Pancreas (tissue), 10 donors: ENCODE results near the gene KCNT2. TPM values are rescaled to one million over a fixed set of nuclear protein-coding genes. Genes with fewer than 3 reads are reported as not detected.
A peak's percentile ranks its signal among the peaks of the same experiment; 100 is the strongest.

Source experiments
- ATAC-seq, 4 donors: fragments of 200-7000 bp; cut with Tn5 transposase; one replicate each; pipeline versions ENCODE4 v1.8.0 to v1.9.1; 2020; ENCODE audit warnings: mild to moderate bottlenecking in 4 of 4, moderate library complexity in 4 of 4
- DNase-seq, 6 donors: peaks; one replicate each; pipeline ENCODE4 v3.0.0-alpha.2; 2020
- FAIRE-seq: peaks from 2 replicates; lab custom pipeline; 2012; peaks lifted over from hg19 to GRCh38; lab: Jason Lieb, UNC
- H3K27ac ChIP-seq, 4 donors: fragments of 200-600 bp; sonication (generic); 1 replicate in 3 of 4; 2 replicates in 1 of 4; pipeline versions ENCODE4 v1.5.0 to v1.8.0; 2020
- H3K27me3 ChIP-seq, 4 donors: fragments of 200-600 bp; one replicate each; pipeline ENCODE4 v1.8.0; 2021
- H3K36me3 ChIP-seq, 3 donors: fragments of 200-600 bp; sonication (generic) in 1 of 3; one replicate each; pipeline versions ENCODE4 v1.5.0 to v1.8.0; 2020 to 2021
- H3K4me1 ChIP-seq, 3 donors: fragments of 200-600 bp; one replicate each; pipeline ENCODE4 v1.8.0; 2021
- H3K4me3 ChIP-seq, 4 donors: fragments of 200-600 bp; sonication (generic) in 2 of 4; one replicate each; pipeline versions ENCODE4 v1.5.0 to v1.8.0; 2020 to 2021
- H3K9me3 ChIP-seq, 4 donors: fragments of 200-600 bp; one replicate each; pipeline ENCODE4 v1.8.0; 2021
- WGBS, 2 donors: extraction: QIAGEN DNeasy Blood & Tissue Kit; methylation state at CpG; one replicate each; pipeline ENCODE4 v1.1.7; 2013; 5-methylcytosine and 5-hydroxymethylcytosine counted together
- intact Hi-C, 3 donors: fragments of 100-400 bp; cut with DNase I; formaldehyde crosslinking; loops; one replicate each; pipeline versions ENCODE4 v1.11.1 to v1.14.2; 2022
- polyA plus RNA-seq, 2 donors: library from polyadenylated mRNA; stranded (reverse); fragments of 200-250 nt; gene quantifications; one replicate each; pipeline ENCODE4 v1.2.3, GENCODE V29; 2013
- total RNA-seq, 6 donors: library from RNA; stranded (reverse); fragmentation: NEBNext Ultra II Directional in 4 of 6; extraction: Animal tissue kit (Norgen Biotek cat#: 25700) in 4 of 6; gene quantifications; one replicate each; pipeline versions ENCODE4 v1.2.1 to v1.2.4, GENCODE V29; 2021 to 2023
- TF ChIP-seq, protein P1 (sequence below), 4 donors: fragments of 200-600 bp; sonication (generic) in 3 of 4; IDR thresholded peaks; one replicate each; pipeline versions ENCODE4 v1.5.0 to v1.8.0; 2021; ENCODE audit warnings: antibody characterized with exemption in 4 of 4
- donor health status: healthy with polysubstance abuse.
- donor health status: DM: no; HTN: no; CAD: no; lungs with moderate emphysema.
- donor health status: DM: no; HTN: no; CAD: no.
- donor health status: control.
- donor health status: control.
- donor health status: Bipolar disorder and iron deficiency.
- donor health status: DM: yes; HTN: yes; CAD: no.
- donor health status: DM: no; HTN: no; CAD: no.
- donor health status: DM: no; HTN: no; CAD: no.
- donor health status: DM: yes; HTN: yes; CAD: no.

KCNT2 gene
- total and polyA plus RNA-seq, 8 donors = 0.19 to 0.67 (median 0.42) TPM

DNA sequence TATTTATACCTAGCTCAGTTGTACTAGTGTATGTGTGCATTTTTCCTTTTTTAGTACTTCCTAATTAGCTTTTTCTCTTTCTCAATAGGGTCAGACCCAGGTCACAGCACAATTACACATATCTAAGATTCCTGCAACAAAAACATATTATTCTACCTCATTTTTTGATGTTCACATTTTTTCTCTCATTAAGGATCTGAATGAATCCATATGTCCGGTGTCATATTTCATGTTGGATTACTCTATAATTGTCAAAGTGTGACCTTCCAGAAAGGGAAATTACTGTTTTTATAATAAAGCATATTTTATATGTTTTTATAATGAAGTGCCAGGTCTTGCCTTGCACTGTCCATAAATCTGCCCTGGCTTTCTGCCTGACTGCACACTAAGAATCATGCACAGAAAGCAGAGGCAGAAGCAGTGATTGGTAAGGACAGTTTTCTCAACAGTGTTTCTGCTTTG, 143.7 kb downstream of the KCNT2 start:
- Histone ChIP-seq H3K9me3 (no peaks in the 10 kb centered on the region), H3K27me3 (no peaks in the 10 kb centered on the region), H3K27ac (no peak overlapping the region), H3K36me3 (no peaks in the 10 kb centered on the region), H3K4me1 (peaks cover 0 to 5% (median 3%) of the 10 kb centered on the region in 3 donors), H3K4me3 (no peak overlapping the region)
- DNase-seq (no peak), FAIRE-seq (no peak), ATAC-seq (no peak)
- intact Hi-C loops = no loop called here
- TF ChIP-seq, protein P1, sequence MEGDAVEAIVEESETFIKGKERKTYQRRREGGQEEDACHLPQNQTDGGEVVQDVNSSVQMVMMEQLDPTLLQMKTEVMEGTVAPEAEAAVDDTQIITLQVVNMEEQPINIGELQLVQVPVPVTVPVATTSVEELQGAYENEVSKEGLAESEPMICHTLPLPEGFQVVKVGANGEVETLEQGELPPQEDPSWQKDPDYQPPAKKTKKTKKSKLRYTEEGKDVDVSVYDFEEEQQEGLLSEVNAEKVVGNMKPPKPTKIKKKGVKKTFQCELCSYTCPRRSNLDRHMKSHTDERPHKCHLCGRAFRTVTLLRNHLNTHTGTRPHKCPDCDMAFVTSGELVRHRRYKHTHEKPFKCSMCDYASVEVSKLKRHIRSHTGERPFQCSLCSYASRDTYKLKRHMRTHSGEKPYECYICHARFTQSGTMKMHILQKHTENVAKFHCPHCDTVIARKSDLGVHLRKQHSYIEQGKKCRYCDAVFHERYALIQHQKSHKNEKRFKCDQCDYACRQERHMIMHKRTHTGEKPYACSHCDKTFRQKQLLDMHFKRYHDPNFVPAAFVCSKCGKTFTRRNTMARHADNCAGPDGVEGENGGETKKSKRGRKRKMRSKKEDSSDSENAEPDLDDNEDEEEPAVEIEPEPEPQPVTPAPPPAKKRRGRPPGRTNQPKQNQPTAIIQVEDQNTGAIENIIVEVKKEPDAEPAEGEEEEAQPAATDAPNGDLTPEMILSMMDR (IDR thresholded peaks at IDR 0.05) = no peak
- WGBS, 2 donors = 78 to 82% methylated on average over 1 of the region's 1 CpG

DNA sequence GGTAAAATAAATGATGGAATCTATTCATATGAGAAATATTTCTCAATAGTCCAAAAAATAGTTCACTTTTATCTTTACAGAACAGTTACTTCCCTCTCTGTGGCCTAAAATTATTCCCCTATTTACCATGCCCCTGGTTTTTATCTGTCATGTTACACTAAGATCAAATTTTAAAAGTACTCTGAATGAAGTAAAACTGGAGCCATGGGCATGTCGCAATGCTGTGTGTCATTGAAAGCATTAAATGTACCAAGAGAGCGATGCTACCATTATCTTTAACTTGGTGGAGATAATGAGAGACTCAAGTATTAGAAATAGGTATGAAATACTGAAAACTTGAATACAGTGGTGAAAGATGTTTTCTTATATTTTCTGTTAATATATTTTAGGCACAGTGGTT, 146.2 kb downstream of the KCNT2 start:
- H3K27ac ChIP-seq = no peak overlapping the region
- no peaks in the 10 kb centered on the region for H3K36me3 ChIP-seq
- TF ChIP-seq, protein P1 (IDR thresholded peaks at IDR 0.05) = no peak
- H3K9me3 ChIP-seq = no peaks in the 10 kb centered on the region
- peaks cover 0 to 8% (median 5%) of the 10 kb centered on the region in 3 donors for H3K4me1 ChIP-seq
- FAIRE-seq = no peak
- H3K27me3 ChIP-seq = no peaks in the 10 kb centered on the region
- 86 to 92% methylated on average over 2 of the region's 2 CpGs for WGBS, 2 donors
- no peak overlapping the region for H3K4me3 ChIP-seq
- ATAC-seq = no peak
- no peak for DNase-seq
- intact Hi-C loops = no loop called here

DNA sequence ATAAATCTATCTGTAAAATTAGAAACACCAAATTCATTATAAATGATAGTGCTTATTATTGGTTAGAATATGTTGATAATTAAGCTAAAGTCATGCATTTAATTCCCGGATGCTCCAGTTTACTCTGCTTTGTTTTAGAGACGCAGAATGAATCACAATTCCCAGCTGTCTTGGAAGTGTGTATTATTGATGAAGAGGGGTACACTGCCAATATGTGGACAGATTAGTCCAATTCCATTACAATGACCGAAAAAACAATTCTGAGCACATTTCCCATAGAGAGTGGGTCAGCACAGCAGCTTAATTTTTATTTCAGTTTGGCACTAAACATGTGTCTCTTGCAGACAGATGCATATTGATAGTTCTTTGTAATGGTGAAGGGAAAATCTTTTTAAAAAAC, 146.7 kb downstream of the KCNT2 start:
- intact Hi-C loops = no loop called here
- H3K36me3 ChIP-seq = no peaks in the 10 kb centered on the region
- no peak overlapping the region for H3K27ac ChIP-seq
- ATAC-seq (no peak), DNase-seq (no peak), FAIRE-seq (no peak)
- no peak overlapping the region for H3K4me3 ChIP-seq
- TF ChIP-seq, protein P1 (IDR thresholded peaks at IDR 0.05) = no peak
- 74 to 75% methylated on average over 3 of the region's 3 CpGs for WGBS, 2 donors
- no peaks in the 10 kb centered on the region for H3K9me3 ChIP-seq
- H3K27me3 ChIP-seq = no peaks in the 10 kb centered on the region
- peaks cover 0 to 8% (median 5%) of the 10 kb centered on the region in 3 donors for H3K4me1 ChIP-seq

DNA sequence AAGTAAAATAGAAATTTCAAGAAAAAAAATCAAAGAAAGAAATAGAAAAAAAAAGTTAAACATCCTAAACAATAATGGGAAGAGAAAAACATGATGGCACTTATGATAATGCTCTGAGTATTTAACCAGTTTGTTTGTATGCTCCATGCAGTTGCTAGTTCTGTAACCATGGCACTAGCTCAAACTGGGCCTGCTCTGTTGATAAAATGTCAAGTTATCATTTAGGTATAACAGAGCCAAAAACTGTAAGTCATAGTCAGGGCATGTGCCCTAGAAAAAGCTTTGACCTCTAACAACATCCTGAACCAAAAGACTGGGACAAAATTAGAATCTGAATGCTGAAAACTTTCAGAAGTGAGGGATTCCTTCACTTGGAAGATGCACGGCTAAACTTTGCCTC, 148.9 kb downstream of the KCNT2 start:
- H3K4me3 ChIP-seq = no peak overlapping the region
- TF ChIP-seq, protein P1 (IDR thresholded peaks at IDR 0.05) = no peak
- H3K4me1 ChIP-seq = peaks cover 0 to 8% (median 0%) of the 10 kb centered on the region in 3 donors
- no peak overlapping the region for H3K27ac ChIP-seq
- FAIRE-seq (no peak), ATAC-seq (peak in 3 of 4 donors; percentile 61 to 62 (median 61)), DNase-seq (peak in 1 of 6 donors; percentile 2)
- no peaks in the 10 kb centered on the region for H3K9me3 ChIP-seq
- intact Hi-C loops = no loop called here
- H3K27me3 ChIP-seq = no peaks in the 10 kb centered on the region
- 91 to 96% methylated on average over 1 of the region's 1 CpG for WGBS, 2 donors
- H3K36me3 ChIP-seq = no peaks in the 10 kb centered on the region

DNA sequence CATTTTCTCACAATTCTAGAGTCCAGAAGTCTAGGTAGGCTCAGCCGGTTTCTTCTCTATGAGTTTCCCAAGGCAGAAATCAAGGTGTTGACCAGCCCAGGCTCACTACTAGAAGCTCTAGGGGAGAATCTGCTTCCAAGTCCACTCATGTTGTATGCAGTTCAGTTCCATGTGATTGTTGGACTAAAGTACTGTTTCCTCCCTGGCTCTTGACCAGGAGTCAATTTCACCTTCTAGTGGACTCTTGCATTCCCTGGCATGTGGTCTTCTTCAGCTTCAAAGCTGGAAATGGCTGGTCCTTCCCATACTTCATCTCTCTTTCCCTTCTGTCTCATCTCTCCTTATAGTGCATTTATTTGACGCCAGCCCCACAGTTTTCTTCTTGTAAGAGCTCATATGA, 153.4 kb downstream of the KCNT2 start:
- Histone ChIP-seq H3K36me3 (no peaks in the 10 kb centered on the region), H3K4me1 (peaks cover 0 to 7% (median 0%) of the 10 kb centered on the region in 3 donors), H3K27me3 (no peaks in the 10 kb centered on the region), H3K4me3 (no peak overlapping the region), H3K27ac (no peak overlapping the region), H3K9me3 (no peaks in the 10 kb centered on the region)
- ATAC-seq = no peak
- FAIRE-seq = no peak
- WGBS, 2 donors = 85 to 88% methylated on average over 2 of the region's 2 CpGs
- intact Hi-C loops = no loop called here
- TF ChIP-seq, protein P1 (IDR thresholded peaks at IDR 0.05) = no peak
- DNase-seq = no peak
